ENCODE results near the gene SMG1. TPM values are rescaled to one million over a fixed set of nuclear protein-coding genes. Genes with fewer than 3 reads are reported as not detected.
"Not testable (repeated sequence)": the region's sequence is repeated elsewhere in the genome, so short reads cannot be mapped to it uniquely, and the experiment has no call there.

SMG1 gene
- total RNA-seq, 1 experiment from 2014 or later: 125 TPM

DNA sequence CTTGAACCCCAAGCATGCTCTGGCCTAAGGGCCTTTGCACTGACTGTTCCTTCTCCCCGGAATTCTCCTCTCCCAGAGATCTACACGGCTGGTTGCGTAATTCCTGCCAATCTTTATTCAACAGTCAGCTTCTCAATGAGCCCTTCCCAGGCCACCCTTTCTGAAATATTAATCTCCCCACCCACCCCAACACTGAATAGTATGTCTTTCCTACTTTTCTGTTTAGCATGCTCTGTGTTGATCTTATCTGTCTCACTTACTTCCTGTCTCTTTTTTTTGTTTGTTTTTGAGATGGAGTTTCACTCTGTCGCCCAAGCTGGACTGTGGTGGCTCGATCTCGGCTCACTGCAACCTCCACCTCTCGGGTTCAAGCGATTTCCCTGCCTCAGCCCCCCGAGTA is 169.6 kb downstream of the SMG1 start:
- intact Hi-C loops (cut with micrococcal nuclease; ENCODE audit: unreplicated experiment); H3K36me3 ChIP-seq (ENCODE audit: low read depth); H3K4me1 ChIP-seq (replicated peaks; ENCODE audit: insufficient read depth); H3K4me3 ChIP-seq; H3K4me2 ChIP-seq; H3F3A ChIP-seq (ENCODE audit: insufficient read depth, low read depth); H3K27ac ChIP-seq; H2AFZ ChIP-seq; H3K79me2 ChIP-seq (ENCODE audit: low read depth); H4K20me1 ChIP-seq (ENCODE audit: insufficient read depth); H3K9me3 ChIP-seq (ENCODE audit: insufficient read depth, low read depth); H3K9me2 ChIP-seq (ENCODE audit: insufficient read depth); BruUV-seq (replicated peaks); H3K27me3 ChIP-seq (ENCODE audit: insufficient read depth, low read depth); DNase-seq; CTCF ChIA-PET; POLR2A ChIA-PET (ENCODE audit: unreplicated experiment): not testable (repeated sequence)

Other genes starting within 250 kb of the SMG1 start
- gene RPS15A, start 136.1 kb downstream of the SMG1 start, total RNA-seq (2021): 1,449 and 1,977 TPM in 2 replicates
- gene ARL6IP1, start 124.9 kb downstream of the SMG1 start, total RNA-seq (2021): 294 and 338 TPM in 2 replicates
- 4.3 and 4.4 TPM in 2 replicates for gene TMC7, start 57.5 kb upstream of the SMG1 start, total RNA-seq (2021)
- gene COQ7, start 141.2 kb upstream of the SMG1 start, total RNA-seq (2021): 26.9 and 30.7 TPM in 2 replicates
- gene ITPRIPL2, start 187.6 kb upstream of the SMG1 start, total RNA-seq (2021): 117 and 142 TPM in 2 replicates
- 36.6 and 45.2 TPM in 2 replicates for gene SYT17, start 241.8 kb upstream of the SMG1 start, total RNA-seq (2021)

Measured in PC-9 (cell line).